Head of caudate nucleus (tissue), 42 donors: ENCODE results near the gene PRDM15.

Source experiments
- DNase-seq, 42 donors: peaks; one replicate each; pipeline versions ENCODE4 v3.0.0 to v3.0.0-alpha.2; 2020 to 2021; ENCODE audit warnings: mixed read lengths in 7 of 42
- intact Hi-C: fragments of 100-400 bp; cut with DNase I; formaldehyde crosslinking; loops from one replicate; pipeline ENCODE4 v1.15.0; 2022

PRDM15 gene

DNA sequence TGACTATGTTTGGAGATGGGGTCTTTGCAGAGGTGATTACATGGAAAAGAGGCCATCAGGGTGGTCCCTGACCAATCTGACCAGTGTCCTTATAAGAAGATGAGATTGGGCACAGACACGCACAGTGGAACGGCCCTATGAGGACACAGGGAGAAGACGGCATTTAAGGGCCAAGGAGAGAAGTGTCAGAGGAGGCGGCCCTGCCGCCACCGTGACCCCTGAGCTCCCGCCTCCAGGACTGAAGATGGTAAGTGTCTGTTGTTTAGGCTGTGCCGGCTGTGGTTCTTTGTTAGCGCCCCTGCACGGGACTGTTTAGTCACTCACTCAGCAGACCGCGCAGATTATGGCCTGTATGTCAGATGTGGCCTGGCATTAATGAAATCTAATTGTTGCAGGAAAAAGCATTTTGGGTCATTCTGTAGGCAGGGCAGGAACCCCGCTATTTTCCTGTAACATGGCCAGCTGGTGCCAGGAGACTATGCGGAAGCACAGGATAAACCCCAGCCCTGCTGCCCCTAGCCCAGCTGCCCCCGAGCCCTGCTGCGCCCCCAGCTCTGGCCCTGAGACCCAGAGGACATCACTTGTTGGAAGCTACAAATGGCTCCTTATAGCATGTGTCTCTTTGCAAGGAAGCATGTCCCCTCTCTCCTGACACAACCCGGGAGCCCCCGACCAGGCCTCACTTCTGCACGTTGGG lies 58.6 kb downstream of the PRDM15 start:
- DNase-seq, result no peak
- intact Hi-C loops, result no loop called here

GRCh38 chr21:41819856-41820281 lies 59.3 kb downstream of the PRDM15 start:
- intact Hi-C loops, result no loop called here
- no peak for DNase-seq

DNA sequence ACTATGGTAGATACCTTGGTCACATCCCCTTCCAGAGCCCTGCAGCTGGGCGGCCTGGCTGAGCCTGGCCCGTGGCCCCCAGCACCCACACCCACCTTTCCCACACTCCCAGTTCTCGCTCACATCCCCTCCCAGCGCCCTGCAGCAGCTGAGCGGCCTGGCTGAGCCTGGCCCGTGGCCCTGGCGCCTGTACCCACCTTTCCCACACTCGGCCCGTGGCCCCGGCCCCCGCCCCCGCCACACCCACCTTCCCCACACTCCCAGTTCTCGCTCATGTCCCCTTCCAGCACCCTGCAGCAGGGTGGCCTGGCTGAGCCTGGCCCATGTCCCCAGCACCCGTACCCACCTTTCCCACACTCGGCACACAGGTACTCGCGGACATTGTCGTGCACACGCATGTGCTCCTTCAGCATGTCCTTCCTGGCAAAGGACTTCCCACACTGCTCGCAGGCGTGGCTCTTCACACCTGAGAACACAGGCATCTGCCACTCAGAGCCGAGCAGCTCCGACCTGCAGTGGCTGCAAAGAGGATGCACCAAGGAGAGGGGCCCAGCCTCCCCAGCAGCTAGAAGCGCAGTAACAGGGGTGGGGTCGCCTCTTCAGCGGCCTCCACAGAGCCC lies 59.8 kb downstream of the PRDM15 start:
- DNase-seq, result no peak
- intact Hi-C loops, result no loop called here

- DNase-seq, result no peak
- intact Hi-C loops, result loop anchor here (2.0 kb wide), 1 partner anchor 299 kb away; no protein-coding TSS in a partner anchor
Observed at GRCh38 chr21:41817877-41818855, 61.0 kb downstream of the PRDM15 start.

GRCh38 chr21:41817228-41817627 lies 61.9 kb downstream of the PRDM15 start:
- peak; percentile 29 to 78 (median 58) for DNase-seq
- intact Hi-C loops, result loop anchor here (2.0 kb wide), 1 partner anchor 300 kb away; no protein-coding TSS in a partner anchor

- intact Hi-C loops, result loop anchor here (2.0 kb wide), 1 partner anchor 300 kb away; no protein-coding TSS in a partner anchor
- DNase-seq, result peak; percentile 50 to 85 (median 71)
Observed at GRCh38 chr21:41816583-41817165, 62.5 kb downstream of the PRDM15 start.

GRCh38 chr21:41815652-41816582 lies 63.2 kb downstream of the PRDM15 start:
- intact Hi-C loops, result loop anchor here (2.0 kb wide), 1 partner anchor 301 kb away; no protein-coding TSS in a partner anchor
- no peak for DNase-seq

DNA sequence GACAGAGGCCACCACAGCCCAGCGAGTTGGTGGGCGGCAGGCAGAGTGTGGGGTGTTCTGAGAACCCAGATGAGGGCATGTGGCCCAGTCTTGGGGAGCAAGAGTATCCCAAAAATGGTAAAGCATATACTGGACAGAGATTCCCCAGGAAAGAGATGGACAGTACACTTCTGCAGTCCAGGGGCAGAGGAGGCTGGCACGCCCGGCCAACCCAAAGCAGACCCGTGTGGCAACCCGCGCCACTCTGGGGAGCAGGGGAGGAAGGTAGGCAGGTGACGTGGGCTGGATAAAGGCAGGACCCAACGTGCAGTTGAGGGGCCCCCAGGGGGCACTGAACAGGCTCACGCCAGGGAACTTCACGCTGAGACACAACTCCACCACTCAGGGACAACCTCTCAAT lies 65.9 kb downstream of the PRDM15 start:
- intact Hi-C loops, result no loop called here
- DNase-seq, result no peak

- intact Hi-C loops, result no loop called here
- no peak for DNase-seq
Observed at GRCh38 chr21:41812679-41813078, 66.5 kb downstream of the PRDM15 start.

DNA sequence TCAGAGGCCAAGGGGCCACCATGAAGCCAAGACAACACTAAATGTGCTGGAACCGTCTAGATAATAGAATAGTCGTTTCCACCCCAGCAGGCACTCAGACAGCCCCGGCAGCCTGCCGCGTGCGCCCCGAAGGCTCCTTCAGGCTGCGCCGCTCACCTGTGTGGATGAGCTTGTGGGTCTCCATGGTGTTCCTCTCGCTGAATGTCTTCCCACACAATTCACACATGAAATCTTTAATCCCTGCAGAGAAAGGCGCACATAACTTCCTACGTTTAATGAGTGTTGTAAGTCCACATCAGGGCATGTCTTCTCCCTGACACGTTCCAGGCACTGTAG lies 68.6 kb downstream of the PRDM15 start:
- DNase-seq, result peak in 6 of 42 donors; percentile 21 to 52 (median 44)
- intact Hi-C loops, result no loop called here

DNA sequence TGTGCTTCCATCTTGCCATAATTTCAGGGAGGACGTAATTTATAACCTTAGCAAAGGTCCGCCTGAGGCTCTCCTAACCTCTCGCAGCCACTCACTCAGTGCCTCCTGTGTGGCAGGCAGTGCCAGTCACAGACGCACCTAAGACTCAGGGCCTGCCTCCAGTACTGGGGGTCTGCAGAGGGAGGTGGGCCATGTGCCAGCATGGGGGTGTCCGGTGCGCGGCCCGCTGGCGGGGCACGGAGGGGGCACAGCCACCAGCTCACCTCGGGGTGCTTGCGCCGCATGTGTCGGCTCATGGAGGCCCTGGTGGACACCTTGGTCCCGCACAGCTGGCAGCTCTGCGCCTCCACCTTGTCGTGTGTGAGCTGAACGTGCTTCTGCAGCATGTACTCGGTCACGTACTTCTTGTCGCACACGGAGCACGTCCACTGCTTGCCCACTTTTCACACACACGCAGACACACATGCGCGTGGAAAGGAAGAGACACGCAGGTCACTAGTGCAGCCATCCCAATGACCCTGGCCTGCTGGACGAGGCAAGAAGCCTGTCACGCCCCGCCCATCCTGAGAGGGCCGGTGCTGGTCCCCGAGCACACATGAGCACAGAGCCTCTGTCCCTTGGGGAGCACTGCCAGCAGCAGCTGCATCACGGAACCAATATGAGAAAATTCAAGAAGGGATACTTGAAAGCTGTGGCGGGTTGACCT lies 69.1 kb downstream of the PRDM15 start:
- intact Hi-C loops, result loop anchor here (10.0 kb wide), 1 partner anchor 195 kb away; no protein-coding TSS in a partner anchor
- DNase-seq, result no peak

DNA sequence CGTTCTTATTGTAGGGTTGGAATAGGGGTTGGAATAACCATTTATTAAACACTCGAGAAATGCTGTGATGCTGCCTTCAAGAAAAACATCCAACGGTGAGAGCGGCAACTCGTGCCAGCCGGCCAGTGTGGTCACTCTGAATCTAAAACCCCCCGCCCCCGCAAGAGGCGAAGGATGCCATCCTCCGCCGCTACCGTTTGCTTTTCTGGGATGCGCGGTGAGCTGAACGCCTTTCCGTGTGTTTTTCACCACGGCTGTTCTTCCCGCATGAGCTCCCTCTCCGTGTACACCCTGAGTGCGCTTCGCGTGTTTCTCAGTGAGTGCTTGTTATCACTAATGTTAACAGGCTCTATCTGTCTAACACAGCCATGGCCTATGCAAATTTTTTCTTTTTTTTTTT lies 70.3 kb downstream of the PRDM15 start:
- intact Hi-C loops, result loop anchor here (10.0 kb wide), 1 partner anchor 194 kb away; no protein-coding TSS in a partner anchor
- DNase-seq, result no peak

- intact Hi-C loops, result loop anchor here (10.0 kb wide), 1 partner anchor 193 kb away; no protein-coding TSS in a partner anchor
- DNase-seq, result no peak
Observed at GRCh38 chr21:41808094-41808493, 71.0 kb downstream of the PRDM15 start.

- intact Hi-C loops, result loop anchor here (10.0 kb wide), 1 partner anchor 192 kb away; no protein-coding TSS in a partner anchor
- DNase-seq, result no peak
Observed at GRCh38 chr21:41806773-41807172, 72.4 kb downstream of the PRDM15 start.

DNA sequence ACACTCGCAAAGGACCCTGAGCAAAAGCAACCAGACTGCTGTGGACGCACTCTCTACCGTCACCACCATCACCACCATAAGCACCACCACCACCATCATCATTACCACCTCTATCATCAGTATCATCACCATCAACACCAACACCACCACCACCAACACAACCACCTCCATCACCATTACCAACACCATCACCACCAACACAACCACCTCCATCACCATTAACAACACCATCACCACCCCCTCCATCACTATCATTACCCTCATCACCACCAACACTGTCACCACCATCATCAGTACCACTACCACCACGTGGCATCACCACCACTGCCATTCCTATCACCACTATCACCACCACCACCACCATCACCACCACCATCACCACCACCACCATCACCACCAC lies 73.5 kb downstream of the PRDM15 start:
- intact Hi-C loops, result loop anchor here (10.0 kb wide), 1 partner anchor 191 kb away; no protein-coding TSS in a partner anchor

DNA sequence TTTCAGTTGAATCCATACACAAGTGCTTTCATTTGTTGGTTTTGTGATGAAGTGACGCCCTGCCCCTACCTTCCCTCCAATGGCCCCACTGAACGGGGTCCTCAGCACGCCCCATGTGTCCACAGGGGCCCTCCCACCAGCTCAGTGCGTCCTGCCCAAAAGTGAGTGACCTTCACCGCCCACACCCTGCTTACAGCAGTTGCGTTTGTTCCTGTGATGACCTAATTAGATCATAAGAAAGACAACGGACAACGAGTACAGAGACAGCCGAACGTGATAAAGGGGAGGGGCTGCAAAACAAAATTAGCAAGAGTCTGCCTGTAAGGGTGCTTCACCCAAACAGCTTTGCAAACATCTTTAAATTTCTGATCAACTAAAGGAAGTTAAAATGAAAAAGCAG lies 74.1 kb downstream of the PRDM15 start:
- peak in 1 of 42 donors; percentile 21 for DNase-seq
- intact Hi-C loops, result loop anchor here (10.0 kb wide), 1 partner anchor 190 kb away; no protein-coding TSS in a partner anchor

More for the DNA sequence above, 73.5 kb downstream of the PRDM15 start:
- DNase-seq, result no peak

DNA sequence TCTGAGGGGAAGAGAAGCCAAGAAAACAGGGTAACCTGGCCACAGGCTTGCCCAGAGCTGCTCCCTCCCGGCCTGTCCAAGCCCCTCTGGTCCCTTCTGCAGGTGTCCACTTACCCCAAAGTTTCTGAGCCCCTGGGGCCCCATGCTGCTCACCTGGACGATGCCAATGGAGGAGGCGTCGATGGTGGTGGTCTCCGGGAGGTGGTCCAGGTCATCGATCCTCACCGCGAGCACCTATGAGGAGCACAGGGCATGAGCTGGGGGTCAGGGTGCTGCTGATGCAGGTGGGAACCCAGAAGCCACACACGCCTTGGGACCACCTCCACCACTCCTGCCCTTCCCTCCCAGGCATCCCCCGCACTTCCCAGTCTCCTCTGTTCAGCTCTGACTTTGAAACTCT lies 74.8 kb downstream of the PRDM15 start:
- DNase-seq, result no peak
- intact Hi-C loops, result loop anchor here (10.0 kb wide), 1 partner anchor 190 kb away; no protein-coding TSS in a partner anchor
